Neural progenitor cell (in vitro differentiated cells): ENCODE results near the gene SNCG. TPM values are rescaled to one million over a fixed set of nuclear protein-coding genes. Genes with fewer than 3 reads are reported as not detected.
"Not testable (repeated sequence)": the region's sequence is repeated elsewhere in the genome, so short reads cannot be mapped to it uniquely, and the experiment has no call there.

Experiments used
- DNase-seq: peaks from one replicate; pipeline ENCODE4 v3.0.0-alpha.2; 2016; ENCODE audit warnings: low spot score
- H2AFZ ChIP-seq: fragments of 200-600 bp; sonication (generic); replicated peaks from 2 replicates; pipeline ENCODE4 v1.6.1; 2016; ENCODE audit warnings: antibody characterized with exemption
- H3F3A ChIP-seq: fragments of 200-600 bp; sonication (generic); 2 replicates; pipeline ENCODE4 v1.6.1; 2016; ENCODE audit warnings: antibody characterized with exemption, low read depth
- H3K27ac ChIP-seq: fragments of 200-600 bp; sonication (generic); 2 replicates; pipeline ENCODE4 v1.5.1; 2016; ENCODE audit warnings: mild to moderate bottlenecking
- H3K27me3 ChIP-seq: fragments of 200-600 bp; sonication (generic); 2 replicates; pipeline ENCODE4 v1.6.1; 2016; ENCODE audit warnings: mild to moderate bottlenecking, moderate library complexity
- H3K36me3 ChIP-seq: fragments of 200-600 bp; sonication (generic); 2 replicates; pipeline ENCODE4 v1.5.1; 2016
- H3K4me1 ChIP-seq: fragments of 200-600 bp; sonication (generic); 2 replicates; pipeline ENCODE4 v1.6.1; 2016; ENCODE audit warnings: mixed run types
- H3K4me2 ChIP-seq: fragments of 200-600 bp; sonication (generic); 2 replicates; pipeline ENCODE4 v1.6.1; 2016
- H3K4me3 ChIP-seq: fragments of 200-600 bp; sonication (generic); 2 replicates; pipeline ENCODE4 v1.5.1; 2016
- H3K79me2 ChIP-seq: fragments of 200-600 bp; sonication (generic); 2 replicates; pipeline ENCODE4 v1.6.1; 2016; ENCODE audit warnings: low read depth
- H3K9ac ChIP-seq: fragments of 200-600 bp; sonication (generic); 2 replicates; pipeline ENCODE4 v1.6.1; 2016
- H3K9me3 ChIP-seq: fragments of 200-600 bp; sonication (generic); 2 replicates; pipeline ENCODE4 v1.5.1; 2016; ENCODE audit warnings: low read depth
- H4K20me1 ChIP-seq: fragments of 200-600 bp; sonication (generic); 2 replicates; pipeline ENCODE4 v1.6.1; 2016; ENCODE audit warnings: low read depth
- H3K27ac Mint-ChIP-seq: 3 replicates; pipeline ENCODE4 v1.8.0; 2021; ENCODE audit warnings: mixed read lengths
- H3K27me3 Mint-ChIP-seq: 2 replicates; pipeline ENCODE4 v1.8.0; 2022; ENCODE audit warnings: low read depth, mild to moderate bottlenecking, inconsistent platforms, moderate library complexity, mixed read lengths; ENCODE audit not compliant: insufficient read depth
- H3K36me3 Mint-ChIP-seq: 3 replicates; pipeline ENCODE4 v1.8.0; 2021; ENCODE audit warnings: mixed read lengths
- H3K4me1 Mint-ChIP-seq: 3 replicates; pipeline ENCODE4 v1.8.0; 2021; ENCODE audit warnings: mixed read lengths
- H3K4me3 Mint-ChIP-seq: 3 replicates; pipeline ENCODE4 v1.8.0; 2021; ENCODE audit warnings: mild to moderate bottlenecking, moderate library complexity, mixed read lengths
- H3K9me3 Mint-ChIP-seq: 3 replicates; pipeline ENCODE4 v1.8.0; 2020; ENCODE audit warnings: mixed read lengths
- CTCF ChIP-seq: fragments of 200-600 bp; sonication (generic); IDR thresholded peaks from 2 replicates; pipeline ENCODE4 v1.5.1; 2017; ENCODE audit warnings: antibody characterized with exemption, mild to moderate bottlenecking
- EZH2 ChIP-seq: fragments of 200-600 bp; sonication (generic); IDR thresholded peaks from 2 replicates; pipeline ENCODE4 v1.6.1; 2017; ENCODE audit warnings: antibody characterized with exemption, mild to moderate bottlenecking, moderate library complexity
- EZH2phosphoT487 ChIP-seq: fragments of 200-600 bp; sonication (generic); IDR thresholded peaks from 2 replicates; pipeline ENCODE4 v1.6.1; 2017; ENCODE audit warnings: antibody characterized with exemption
- total RNA-seq: library from RNA; depleted of rRNA; stranded (reverse); fragments of >200 nt; gene quantifications from 2 replicates; pipeline ENCODE4 v1.2.3, GENCODE V29; 2015; ENCODE audit warnings: low replicate concordance

Gene SNCG
- total RNA-seq, 1 donor from 2014 or later = not detected

GRCh38 chr10:86950349-86950748 is 8.1 kb upstream of the SNCG start:
- Mint-ChIP-seq H3K9me3 (peaks cover 29% of the 10 kb centered on the region), H3K27ac (no peak overlapping the region), H3K4me1 (peaks cover 25% of the 10 kb centered on the region), H3K36me3 (peaks cover 2% of the 10 kb centered on the region), H3K4me3 (no peak overlapping the region), H3K27me3 (peaks cover 11% of the 10 kb centered on the region)
- H4K20me1 ChIP-seq = no peaks in the 10 kb centered on the region
- H2AFZ ChIP-seq = no peak overlapping the region
- no peak overlapping the region for H3K9ac ChIP-seq
- TF ChIP-seq EZH2phosphoT487 (no peak), CTCF (no peak)
- H3K79me2 ChIP-seq = no peaks in the 10 kb centered on the region
- H3K36me3 ChIP-seq = no peaks in the 10 kb centered on the region
- peaks cover 6% of the 10 kb centered on the region for H3K9me3 ChIP-seq
- no peak overlapping the region for H3K4me3 ChIP-seq
- no peaks in the 10 kb centered on the region for H3K27me3 ChIP-seq
- H3F3A ChIP-seq = no peaks in the 10 kb centered on the region
- H3K4me2 ChIP-seq = no peak overlapping the region
- DNase-seq = no peak
- no peak overlapping the region for H3K27ac ChIP-seq
- H3K4me1 ChIP-seq = peaks cover 21% of the 10 kb centered on the region

- Mint-ChIP-seq H3K4me3 (no peak overlapping the region), H3K36me3 (peaks cover 2% of the 10 kb centered on the region), H3K9me3 (peaks cover 29% of the 10 kb centered on the region), H3K27me3 (peaks cover 11% of the 10 kb centered on the region), H3K4me1 (peaks cover 25% of the 10 kb centered on the region), H3K27ac (no peak overlapping the region)
- Histone ChIP-seq H3K27me3 (no peaks in the 10 kb centered on the region), H3F3A (no peaks in the 10 kb centered on the region), H3K79me2 (no peaks in the 10 kb centered on the region), H3K4me3 (no peak overlapping the region), H3K4me1 (peaks cover 27% of the 10 kb centered on the region), H3K27ac (no peak overlapping the region), H4K20me1 (no peaks in the 10 kb centered on the region), H2AFZ (no peak overlapping the region), H3K36me3 (no peaks in the 10 kb centered on the region), H3K9ac (no peak overlapping the region), H3K4me2 (no peak overlapping the region), H3K9me3 (peaks cover 6% of the 10 kb centered on the region)
- no peak for TF ChIP-seq CTCF
- no peak for DNase-seq
Observed at GRCh38 chr10:86951184-86951761, 7.1 kb upstream of the SNCG start.

GRCh38 chr10:86952106-86952505 is 6.3 kb upstream of the SNCG start:
- Mint-ChIP-seq H3K4me3 (no peak overlapping the region), H3K27ac (no peak overlapping the region), H3K36me3 (peaks cover 2% of the 10 kb centered on the region), H3K4me1 (peaks cover 32% of the 10 kb centered on the region), H3K27me3 (peaks cover 6% of the 10 kb centered on the region), H3K9me3 (peaks cover 29% of the 10 kb centered on the region)
- Histone ChIP-seq H3K27ac (no peak overlapping the region), H3K27me3 (no peaks in the 10 kb centered on the region), H3K4me3 (no peak overlapping the region), H3K79me2 (no peaks in the 10 kb centered on the region), H3K9me3 (peaks cover 6% of the 10 kb centered on the region), H4K20me1 (no peaks in the 10 kb centered on the region), H3K4me1 (peaks cover 27% of the 10 kb centered on the region), H3F3A (no peaks in the 10 kb centered on the region), H3K9ac (no peak overlapping the region), H3K36me3 (no peaks in the 10 kb centered on the region), H2AFZ (no peak overlapping the region), H3K4me2 (no peak overlapping the region)
- DNase-seq = no peak
- TF ChIP-seq EZH2 (no peak), EZH2phosphoT487 (no peak), CTCF (no peak)

- H3K36me3 Mint-ChIP-seq, H3K4me3 ChIP-seq, H3K4me3 Mint-ChIP-seq, H3K9me3 ChIP-seq, H3F3A ChIP-seq, DNase-seq, H3K27ac Mint-ChIP-seq, H3K27me3 ChIP-seq, H4K20me1 ChIP-seq, H2AFZ ChIP-seq, H3K27me3 Mint-ChIP-seq, H3K27ac ChIP-seq, H3K9ac ChIP-seq, H3K4me2 ChIP-seq, H3K36me3 ChIP-seq, H3K79me2 ChIP-seq: not testable (repeated sequence)
- Mint-ChIP-seq H3K9me3 (peaks cover 29% of the 10 kb centered on the region), H3K4me1 (peaks cover 37% of the 10 kb centered on the region)
- H3K4me1 ChIP-seq = peaks cover 27% of the 10 kb centered on the region
Observed at GRCh38 chr10:86952697-86953096, 5.7 kb upstream of the SNCG start.
